ENCODE results near the gene ACAT2.

ACAT2 gene

GRCh38 chr6:159826004-159826403 is 64.2 kb downstream of the ACAT2 start:
- no peak overlapping the region for H3K4me3 ChIP-seq (ENCODE audit: low read length)
- TF ChIP-seq CTCF (IDR thresholded peaks at IDR 0.05; ENCODE audit: insufficient read depth, low read depth, low read length, missing control alignments), result no peak
- DNase-seq (ENCODE audit: low read depth), result no peak

DNA sequence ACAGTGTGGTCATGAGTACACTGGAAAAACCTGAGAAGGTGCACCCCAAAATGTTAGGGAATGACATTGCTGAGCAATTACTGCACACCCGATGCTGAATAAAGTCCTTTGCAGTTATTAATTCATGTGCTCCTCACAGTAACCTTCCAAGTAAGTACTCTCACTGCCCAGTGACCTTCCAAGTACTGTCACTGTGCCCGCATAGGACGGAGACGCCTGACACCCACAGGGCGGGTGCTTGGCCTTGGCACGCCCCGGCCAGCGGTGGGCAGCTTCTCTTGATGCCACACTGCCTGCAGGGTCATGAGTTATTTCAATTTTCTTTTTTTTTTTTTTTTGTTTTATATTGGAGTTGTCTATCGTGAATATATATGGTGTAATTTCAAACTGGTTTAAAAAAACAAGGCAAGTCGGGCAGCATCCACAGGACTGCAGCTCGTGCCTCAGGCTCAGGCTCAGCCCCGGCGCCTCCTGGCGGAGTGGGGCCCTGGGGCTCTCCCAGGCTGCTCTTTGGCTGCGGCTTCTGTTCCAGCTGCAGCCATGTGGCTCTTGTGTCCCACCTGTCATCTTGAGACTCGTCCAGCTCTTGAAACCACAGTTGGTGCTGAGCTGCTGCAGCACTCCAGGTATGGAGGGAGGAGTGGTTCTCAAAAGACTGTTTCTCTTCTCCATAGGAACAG is 65.3 kb downstream of the ACAT2 start:
- no peak for DNase-seq (ENCODE audit: low read depth)
- no peak overlapping the region for H3K4me3 ChIP-seq (ENCODE audit: low read length)
- no peak for TF ChIP-seq CTCF (IDR thresholded peaks at IDR 0.05; ENCODE audit: insufficient read depth, low read depth, low read length, missing control alignments)

DNA sequence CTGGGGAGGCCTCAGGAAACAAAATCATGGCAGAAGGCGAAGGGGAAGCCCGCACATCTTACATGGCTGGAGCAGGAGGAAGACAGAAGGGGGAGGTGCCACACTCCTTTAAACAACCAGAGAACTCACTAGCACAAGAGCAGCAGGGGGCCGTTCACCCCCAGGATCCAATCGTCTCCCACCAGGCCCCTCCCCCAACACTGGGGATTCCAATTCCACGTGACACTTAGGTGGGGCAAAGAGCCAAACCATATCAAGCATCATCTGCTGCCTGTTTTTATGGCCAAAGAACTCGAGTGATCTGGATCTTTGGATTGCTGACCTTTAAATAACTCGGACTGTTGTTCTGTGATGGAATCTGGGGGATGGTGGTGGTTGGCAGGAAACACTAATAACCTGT is 66.2 kb downstream of the ACAT2 start:
- no peak overlapping the region for H3K4me3 ChIP-seq (ENCODE audit: low read length)
- no peak for TF ChIP-seq CTCF (IDR thresholded peaks at IDR 0.05; ENCODE audit: insufficient read depth, low read depth, low read length, missing control alignments)
- DNase-seq (ENCODE audit: low read depth), result no peak
